H1 (cell line): Measurements from ENCODE around the gene RPIA. TPM values are rescaled to one million over a fixed set of nuclear protein-coding genes. Genes with fewer than 3 reads are reported as not detected.

Experiments used
- CTBP2 ChIP-seq: IDR thresholded peaks from 2 replicates; pipeline ENCODE4 v1.7.0; 2011; ENCODE audit warnings: borderline replicate concordance, mild to moderate bottlenecking, moderate library complexity, mixed read lengths, low read length; ENCODE audit not compliant: insufficient read depth, insufficient read length
- KDM1A ChIP-seq: fragments of 200-600, 300-600 bp; sonication (generic); IDR thresholded peaks from 2 replicates; pipeline ENCODE4 v1.7.1; 2016; ENCODE audit warnings: mild to moderate bottlenecking, low read length, borderline replicate concordance
- SIX5 ChIP-seq: IDR thresholded peaks from 2 replicates; pipeline ENCODE4 v1.6.1; 2011; ENCODE audit warnings: mild to moderate bottlenecking, low read depth, low read length
- ZNF274 ChIP-seq: IDR thresholded peaks from 2 replicates; pipeline ENCODE4 v1.7.0; 2012; ENCODE audit warnings: low read length, borderline replicate concordance; ENCODE audit errors: extremely low read depth
- polyA plus RNA-seq, 7 experiments: library from polyadenylated mRNA; depleted of rRNA in 3 of 7; stranded (reverse) in 5 of 7; unstranded in 2 of 7; fragments of >200 nt in 5 of 7; fragments of 200-250 nt in 2 of 7; gene quantifications; 1 replicate in 5 of 7; 2 replicates in 1 of 7; 4 replicates in 1 of 7; pipeline versions ENCODE4 v1.2.1 to v1.2.3, GENCODE V29; 2011 to 2013; ENCODE audit warnings: missing spikeins in 2 of 7, mixed read lengths in 2 of 7
- total RNA-seq: library from RNA; stranded (reverse); fragmentation: NEBNext Ultra II Directional; extraction: Animal tissue kit (Norgen Biotek cat#: 25700); gene quantifications from 2 replicates; pipeline ENCODE4 v1.2.1, GENCODE V29; 2021

Gene RPIA
- total and polyA plus RNA-seq, 2 of the 8 experiments (the other 6 are each of a cell fraction or from before 2014, with no cell fraction given), result 13.1 to 24.0 TPM

- TF ChIP-seq KDM1A, result no peak
- no peak for TF ChIP-seq CTBP2
- TF ChIP-seq ZNF274, result no peak
- no peak for TF ChIP-seq SIX5
- TF ChIP-seq, all 59 proteins: peak for 0
Observed at GRCh38 chr2:88668862-88669261, 22.6 kb upstream of the RPIA start (continued).
